NK-92 (cell line): ENCODE data around the gene ZNF335.
"Not testable (repeated sequence)": the region's sequence is repeated elsewhere in the genome, so short reads cannot be mapped to it uniquely, and the experiment has no call there.

Experiments used
- DNase-seq: peaks from one replicate; lab custom pipeline; 2025; ENCODE audit not compliant: unreplicated experiment; lab: John Stamatoyannopoulos, UW

ZNF335 gene

GRCh38 chr20:45911486-45912343 lies 60.3 kb downstream of the ZNF335 start, which contains the start of gene PLTP:
TSS of gene PLTP (minus strand) at chr20:45912155. CDS start at chr20:45911452, 703 bp downstream.
- DNase-seq: no peak

GRCh38 chr20:45910670-45911485 lies 61.1 kb downstream of the ZNF335 start:
- no peak for DNase-seq

DNA sequence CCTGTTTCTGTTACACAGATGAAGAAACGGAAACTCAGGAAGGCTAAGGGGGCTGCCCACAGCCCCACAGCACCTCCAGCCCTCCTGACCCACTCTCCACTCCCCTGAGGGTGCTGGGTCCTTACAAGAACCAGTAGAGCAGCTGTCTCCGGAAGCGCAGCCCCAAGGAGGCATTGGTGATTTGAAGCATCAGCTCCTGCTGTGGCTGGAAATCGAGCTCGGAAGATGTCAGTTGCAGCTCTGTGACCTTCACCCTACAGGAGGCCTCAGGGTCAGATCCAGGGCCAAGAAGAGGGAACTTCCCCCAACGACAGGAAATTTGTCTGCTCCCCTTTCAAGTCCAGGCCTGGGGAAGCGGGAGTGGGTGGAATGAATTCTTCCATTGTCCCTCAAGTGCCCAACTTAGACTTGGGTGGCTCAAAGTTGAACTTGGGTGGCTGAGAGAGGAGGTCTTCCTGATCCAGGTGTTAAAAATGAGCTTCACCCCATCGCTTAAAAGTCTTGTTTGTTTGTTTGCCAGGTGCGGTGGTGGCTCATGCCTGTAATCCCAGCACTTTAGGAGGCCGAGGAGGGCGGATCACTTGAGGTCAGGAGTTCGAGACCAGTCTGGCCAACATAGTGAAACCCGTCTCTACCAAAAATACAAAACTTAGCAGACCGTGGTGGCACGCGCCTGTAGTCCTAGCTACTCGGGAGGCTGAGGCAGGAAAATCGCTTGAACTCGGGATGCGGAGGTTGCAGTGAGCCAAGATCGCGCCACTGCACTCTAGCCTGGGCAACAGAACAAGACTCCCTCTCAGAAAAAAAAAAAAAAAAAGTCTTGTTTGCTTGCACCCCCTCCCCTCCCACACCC lies 62.0 kb downstream of the ZNF335 start:
- no peak for DNase-seq

DNA sequence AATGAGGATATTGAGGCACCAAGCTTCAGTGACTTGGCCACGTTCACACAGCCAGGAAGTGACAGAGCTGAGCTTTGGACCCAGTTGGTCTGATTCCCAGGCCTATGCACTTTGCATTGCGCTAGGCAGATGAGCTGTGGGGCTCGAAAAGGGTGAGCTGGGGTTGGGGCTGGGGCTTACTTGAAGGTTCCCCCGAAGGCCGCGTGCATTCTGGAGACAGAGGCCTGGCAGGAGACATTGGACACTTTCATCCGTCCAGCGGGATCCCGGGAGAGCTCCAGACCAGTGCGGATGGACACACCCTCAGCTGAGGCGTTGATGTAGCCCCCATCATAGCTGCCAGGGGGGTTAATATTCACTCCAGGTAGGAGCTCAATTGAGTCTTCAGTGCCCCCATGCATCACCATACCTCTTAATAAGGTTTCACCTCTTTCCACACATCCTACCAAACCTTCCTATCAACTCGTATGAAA lies 62.6 kb downstream of the ZNF335 start:
- DNase-seq: no peak

- DNase-seq: no peak
Observed at GRCh38 chr20:45908084-45908483, 63.9 kb downstream of the ZNF335 start.

DNA sequence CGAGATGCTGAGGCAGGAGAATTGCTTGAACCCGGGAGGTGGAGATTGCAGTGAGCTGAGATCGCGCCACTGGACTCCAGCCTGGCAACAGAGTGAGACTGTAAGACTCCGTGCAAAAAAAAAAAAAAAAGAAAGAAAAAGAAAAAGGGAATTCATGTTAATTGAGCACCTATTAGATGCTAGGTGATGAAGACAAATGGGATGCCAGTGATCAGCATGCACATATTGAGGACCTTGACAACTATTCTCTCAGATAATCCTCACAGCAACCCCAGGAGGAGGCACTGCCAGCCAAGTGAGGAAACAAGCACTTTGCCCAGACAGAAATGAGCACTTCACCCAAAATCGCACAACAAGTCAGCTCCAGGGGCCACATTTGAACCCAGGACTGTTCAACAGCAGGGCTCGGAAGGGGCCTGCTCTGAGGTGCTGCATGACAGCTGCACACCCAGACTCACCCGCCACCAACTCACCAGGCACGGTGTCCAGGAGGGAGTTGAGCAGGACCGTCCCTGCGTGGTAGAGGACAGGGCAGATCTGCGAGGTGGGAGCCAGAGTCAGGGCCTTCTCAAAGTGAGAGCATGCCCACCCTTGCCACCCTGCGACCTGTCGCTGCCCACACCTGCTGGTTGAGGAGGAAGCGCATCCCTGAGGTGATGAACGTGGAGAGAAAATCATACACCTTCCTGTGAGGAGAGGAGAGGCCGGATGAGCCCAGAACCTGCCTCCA lies 64.6 kb downstream of the ZNF335 start:
- DNase-seq: no peak

DNA sequence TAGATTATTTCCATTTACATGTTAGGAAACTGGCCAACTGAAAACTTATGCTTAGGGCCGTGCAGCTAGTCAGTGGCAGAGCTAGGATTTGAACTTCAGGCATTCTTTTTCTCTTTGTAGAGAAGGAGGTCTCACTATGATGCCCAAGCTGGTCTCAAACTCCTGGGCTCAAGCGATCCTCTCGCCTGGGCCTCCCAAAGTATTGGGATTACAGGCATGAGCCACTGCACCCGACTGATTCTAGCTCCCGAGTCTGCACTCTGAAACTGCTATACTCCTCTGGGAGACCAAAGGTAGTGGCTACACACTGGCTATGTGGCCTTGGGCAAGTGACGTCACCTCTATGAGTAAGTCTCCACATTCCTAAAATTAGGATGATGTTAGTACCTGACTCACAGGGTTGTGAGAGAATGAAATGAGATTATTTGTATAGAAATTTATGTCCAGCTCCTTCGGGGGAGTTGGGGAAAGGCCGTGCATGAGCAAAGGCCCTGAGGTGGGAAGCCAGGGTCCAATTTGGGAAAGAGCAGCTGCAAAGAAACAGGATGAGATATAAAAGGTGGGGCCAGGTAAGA lies 66.4 kb downstream of the ZNF335 start:
- no peak for DNase-seq

DNA sequence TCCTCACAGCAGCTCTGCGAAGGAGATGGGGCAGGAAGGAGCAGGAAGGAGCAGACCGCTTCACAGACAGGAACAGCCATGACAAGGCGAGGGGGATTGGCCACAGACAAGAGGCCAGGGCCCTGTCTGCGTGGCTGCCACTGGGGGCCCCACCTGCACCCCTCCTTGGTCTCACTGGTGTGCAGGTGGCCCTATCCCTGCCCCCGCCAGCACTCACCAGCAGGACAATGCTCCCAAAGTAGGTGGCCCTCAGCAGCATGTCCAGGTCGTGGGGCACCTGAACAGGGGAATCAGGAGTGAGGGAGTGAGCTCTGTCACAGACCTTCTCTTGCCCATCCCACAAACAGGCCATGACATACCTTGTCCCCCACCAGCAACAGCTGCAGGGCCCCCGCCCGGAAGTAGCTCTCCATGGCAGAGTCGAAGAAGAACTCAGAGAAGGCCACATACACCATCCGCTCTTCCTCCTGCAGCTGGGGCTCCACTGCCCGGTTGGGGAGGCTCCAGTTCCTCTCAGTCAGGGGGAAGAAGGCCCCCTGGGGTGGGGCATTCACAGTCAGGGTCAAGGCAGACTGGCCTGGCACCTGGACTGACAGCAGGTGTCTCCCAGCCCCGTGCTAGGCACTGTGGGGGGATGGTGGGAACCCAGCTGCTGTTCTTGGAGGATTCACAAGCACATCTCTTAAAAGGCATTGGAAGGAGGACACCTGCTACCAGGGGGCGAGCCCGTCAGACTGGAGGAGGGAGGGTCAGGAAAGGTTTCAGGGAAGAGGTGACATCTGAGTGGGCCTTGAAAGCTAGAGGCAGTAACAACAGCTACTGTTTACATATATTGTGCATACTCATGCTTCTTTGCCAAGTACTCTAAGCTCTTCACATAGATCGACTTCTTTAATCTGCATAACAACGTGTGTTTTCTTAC lies 67.2 kb downstream of the ZNF335 start:
- DNase-seq: no peak

- DNase-seq: no peak
Observed at GRCh38 chr20:45902199-45902701, 69.8 kb downstream of the ZNF335 start.

- DNase-seq: not testable (repeated sequence)
Observed at GRCh38 chr20:45901332-45901731, 70.7 kb downstream of the ZNF335 start.

DNA sequence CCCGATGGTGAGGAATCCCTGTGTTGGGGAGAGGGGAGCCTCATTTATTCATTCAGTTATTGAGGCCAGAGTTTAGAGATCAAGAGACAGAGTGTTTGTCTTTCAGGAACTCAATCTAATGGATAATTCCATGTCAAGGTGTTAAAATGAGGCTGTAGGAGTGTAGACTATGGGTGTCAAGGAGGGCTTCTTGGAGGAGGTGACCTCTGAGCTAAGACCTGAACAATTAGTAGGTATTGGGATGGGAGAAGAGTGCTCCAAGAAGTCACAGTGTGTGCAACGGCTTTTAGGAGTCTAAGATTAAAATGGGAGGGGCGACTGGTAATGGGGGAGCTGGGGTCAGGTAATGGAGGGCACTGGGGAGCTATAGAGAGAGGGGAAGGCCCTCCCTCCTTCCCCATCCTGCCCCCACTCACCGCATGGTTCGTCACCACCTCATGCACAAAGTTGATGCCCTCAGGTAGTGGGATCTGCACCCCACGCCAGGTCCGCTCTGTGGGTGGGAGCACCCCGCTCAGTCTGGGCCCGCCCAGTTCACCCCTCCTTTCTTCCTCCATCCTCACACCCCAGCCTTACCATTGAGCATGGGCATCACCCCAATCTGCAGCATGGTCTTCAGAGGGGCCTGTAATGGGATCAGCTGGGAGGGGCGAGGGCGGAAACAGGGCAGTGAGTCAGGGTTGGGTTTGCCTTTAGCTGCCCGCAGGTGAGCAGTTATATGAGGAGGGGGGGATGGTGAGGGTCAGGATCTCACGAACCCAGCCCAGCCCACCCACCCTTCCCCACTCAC lies 72.8 kb downstream of the ZNF335 start:
- DNase-seq: no peak
